ENCODE measurements around the gene MMP21. TPM values are rescaled to one million over a fixed set of nuclear protein-coding genes. Genes with fewer than 3 reads are reported as not detected.
A peak's percentile ranks its signal among the peaks of the same experiment; 100 is the strongest.

MMP21 gene
- total and polyA plus RNA-seq, 2 of the 13 experiments (the other 11 are each of a cell fraction or from before 2014, with no cell fraction given), result not detected

DNA sequence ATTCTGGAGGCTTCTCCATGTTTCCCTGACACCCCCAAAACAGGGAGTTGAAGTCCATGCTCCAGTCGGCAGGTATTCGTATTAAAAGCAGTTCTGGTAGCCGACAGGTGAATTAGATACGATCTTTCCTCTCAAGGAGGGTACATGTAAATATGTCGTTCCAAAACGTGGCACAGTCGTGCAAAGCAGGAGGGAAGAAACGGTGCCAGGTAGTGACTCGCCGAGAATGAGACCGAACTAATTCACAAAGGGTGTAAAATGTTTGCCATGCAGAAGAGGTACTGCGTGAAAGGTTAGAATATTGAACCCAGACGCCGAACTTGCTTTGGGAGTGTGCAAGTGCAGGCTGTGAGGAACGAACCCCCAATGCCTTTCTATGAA lies 55.6 kb downstream of the MMP21 start (continued):
- TF ChIP-seq YY1 (IDR thresholded peaks at IDR 0.05; ENCODE audit: insufficient read depth, insufficient replicate concordance, low read depth, low read length) (no peak), ZNF552 (CRISPR knock-in tag; IDR thresholded peaks at IDR 0.05; ENCODE audit: borderline replicate concordance) (peak; percentile 12; the same call in 1 of the 2 replicates), HNRNPH1 (optimal IDR thresholded peaks at IDR 0.05; ENCODE audit: low read depth, low read length) (no peak), SP5 (CRISPR knock-in tag; IDR thresholded peaks at IDR 0.05; ENCODE audit: borderline replicate concordance, low read depth) (no peak), ZNF253 (CRISPR knock-in tag; IDR thresholded peaks at IDR 0.05; ENCODE audit: borderline replicate concordance) (no peak), ZNF10 (CRISPR knock-in tag; IDR thresholded peaks at IDR 0.05; ENCODE audit: borderline replicate concordance, low read depth) (no peak), PAX8 (CRISPR knock-in tag; IDR thresholded peaks at IDR 0.05; ENCODE audit: borderline replicate concordance) (no peak), KLF12 (CRISPR knock-in tag; IDR thresholded peaks at IDR 0.05; ENCODE audit: borderline replicate concordance) (no peak), HNRNPL (IDR thresholded peaks at IDR 0.05; ENCODE audit: low read depth, low read length) (no peak), ZBTB8A (CRISPR knock-in tag; IDR thresholded peaks at IDR 0.05; ENCODE audit: borderline replicate concordance, low read depth) (no peak), ZNF138 (CRISPR knock-in tag; IDR thresholded peaks at IDR 0.05; ENCODE audit: low read depth) (peak; percentile 58; the same call in 1 of the 2 replicates), SMARCE1 (IDR thresholded peaks at IDR 0.05; ENCODE audit: borderline replicate concordance) (no peak), ZNF615 (CRISPR knock-in tag; IDR thresholded peaks at IDR 0.05; ENCODE audit: borderline replicate concordance) (no peak), ZKSCAN5 (CRISPR knock-in tag; IDR thresholded peaks at IDR 0.05) (no peak), ZNF317 (CRISPR knock-in tag; IDR thresholded peaks at IDR 0.05) (0 out of 2 replicates have a peak, but pooled peaks have one; percentile 2), ZNF782 (CRISPR knock-in tag; IDR thresholded peaks at IDR 0.05; ENCODE audit: borderline replicate concordance) (no peak), ZNF354B (CRISPR knock-in tag; IDR thresholded peaks at IDR 0.05) (no peak)
- TF ChIP-seq, protein P1, sequence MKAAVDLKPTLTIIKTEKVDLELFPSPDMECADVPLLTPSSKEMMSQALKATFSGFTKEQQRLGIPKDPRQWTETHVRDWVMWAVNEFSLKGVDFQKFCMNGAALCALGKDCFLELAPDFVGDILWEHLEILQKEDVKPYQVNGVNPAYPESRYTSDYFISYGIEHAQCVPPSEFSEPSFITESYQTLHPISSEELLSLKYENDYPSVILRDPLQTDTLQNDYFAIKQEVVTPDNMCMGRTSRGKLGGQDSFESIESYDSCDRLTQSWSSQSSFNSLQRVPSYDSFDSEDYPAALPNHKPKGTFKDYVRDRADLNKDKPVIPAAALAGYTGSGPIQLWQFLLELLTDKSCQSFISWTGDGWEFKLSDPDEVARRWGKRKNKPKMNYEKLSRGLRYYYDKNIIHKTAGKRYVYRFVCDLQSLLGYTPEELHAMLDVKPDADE (CRISPR knock-in tag; IDR thresholded peaks at IDR 0.05), result no peak
- TF ChIP-seq, protein P2, sequence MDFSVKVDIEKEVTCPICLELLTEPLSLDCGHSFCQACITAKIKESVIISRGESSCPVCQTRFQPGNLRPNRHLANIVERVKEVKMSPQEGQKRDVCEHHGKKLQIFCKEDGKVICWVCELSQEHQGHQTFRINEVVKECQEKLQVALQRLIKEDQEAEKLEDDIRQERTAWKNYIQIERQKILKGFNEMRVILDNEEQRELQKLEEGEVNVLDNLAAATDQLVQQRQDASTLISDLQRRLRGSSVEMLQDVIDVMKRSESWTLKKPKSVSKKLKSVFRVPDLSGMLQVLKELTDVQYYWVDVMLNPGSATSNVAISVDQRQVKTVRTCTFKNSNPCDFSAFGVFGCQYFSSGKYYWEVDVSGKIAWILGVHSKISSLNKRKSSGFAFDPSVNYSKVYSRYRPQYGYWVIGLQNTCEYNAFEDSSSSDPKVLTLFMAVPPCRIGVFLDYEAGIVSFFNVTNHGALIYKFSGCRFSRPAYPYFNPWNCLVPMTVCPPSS (IDR thresholded peaks at IDR 0.05), result no peak
- TF ChIP-seq, protein P3, sequence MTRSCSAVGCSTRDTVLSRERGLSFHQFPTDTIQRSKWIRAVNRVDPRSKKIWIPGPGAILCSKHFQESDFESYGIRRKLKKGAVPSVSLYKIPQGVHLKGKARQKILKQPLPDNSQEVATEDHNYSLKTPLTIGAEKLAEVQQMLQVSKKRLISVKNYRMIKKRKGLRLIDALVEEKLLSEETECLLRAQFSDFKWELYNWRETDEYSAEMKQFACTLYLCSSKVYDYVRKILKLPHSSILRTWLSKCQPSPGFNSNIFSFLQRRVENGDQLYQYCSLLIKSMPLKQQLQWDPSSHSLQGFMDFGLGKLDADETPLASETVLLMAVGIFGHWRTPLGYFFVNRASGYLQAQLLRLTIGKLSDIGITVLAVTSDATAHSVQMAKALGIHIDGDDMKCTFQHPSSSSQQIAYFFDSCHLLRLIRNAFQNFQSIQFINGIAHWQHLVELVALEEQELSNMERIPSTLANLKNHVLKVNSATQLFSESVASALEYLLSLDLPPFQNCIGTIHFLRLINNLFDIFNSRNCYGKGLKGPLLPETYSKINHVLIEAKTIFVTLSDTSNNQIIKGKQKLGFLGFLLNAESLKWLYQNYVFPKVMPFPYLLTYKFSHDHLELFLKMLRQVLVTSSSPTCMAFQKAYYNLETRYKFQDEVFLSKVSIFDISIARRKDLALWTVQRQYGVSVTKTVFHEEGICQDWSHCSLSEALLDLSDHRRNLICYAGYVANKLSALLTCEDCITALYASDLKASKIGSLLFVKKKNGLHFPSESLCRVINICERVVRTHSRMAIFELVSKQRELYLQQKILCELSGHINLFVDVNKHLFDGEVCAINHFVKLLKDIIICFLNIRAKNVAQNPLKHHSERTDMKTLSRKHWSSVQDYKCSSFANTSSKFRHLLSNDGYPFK (CRISPR knock-in tag; IDR thresholded peaks at IDR 0.05; ENCODE audit: borderline replicate concordance), result peak; percentile 97
- TF ChIP-seq, protein P4, sequence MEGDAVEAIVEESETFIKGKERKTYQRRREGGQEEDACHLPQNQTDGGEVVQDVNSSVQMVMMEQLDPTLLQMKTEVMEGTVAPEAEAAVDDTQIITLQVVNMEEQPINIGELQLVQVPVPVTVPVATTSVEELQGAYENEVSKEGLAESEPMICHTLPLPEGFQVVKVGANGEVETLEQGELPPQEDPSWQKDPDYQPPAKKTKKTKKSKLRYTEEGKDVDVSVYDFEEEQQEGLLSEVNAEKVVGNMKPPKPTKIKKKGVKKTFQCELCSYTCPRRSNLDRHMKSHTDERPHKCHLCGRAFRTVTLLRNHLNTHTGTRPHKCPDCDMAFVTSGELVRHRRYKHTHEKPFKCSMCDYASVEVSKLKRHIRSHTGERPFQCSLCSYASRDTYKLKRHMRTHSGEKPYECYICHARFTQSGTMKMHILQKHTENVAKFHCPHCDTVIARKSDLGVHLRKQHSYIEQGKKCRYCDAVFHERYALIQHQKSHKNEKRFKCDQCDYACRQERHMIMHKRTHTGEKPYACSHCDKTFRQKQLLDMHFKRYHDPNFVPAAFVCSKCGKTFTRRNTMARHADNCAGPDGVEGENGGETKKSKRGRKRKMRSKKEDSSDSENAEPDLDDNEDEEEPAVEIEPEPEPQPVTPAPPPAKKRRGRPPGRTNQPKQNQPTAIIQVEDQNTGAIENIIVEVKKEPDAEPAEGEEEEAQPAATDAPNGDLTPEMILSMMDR (CRISPR knock-in tag; IDR thresholded peaks at IDR 0.05), result no peak
